Gastrocnemius medialis (tissue), 4 donors: Measurements from ENCODE around the gene RFPL3. TPM values are rescaled to one million over a fixed set of nuclear protein-coding genes. Genes with fewer than 3 reads are reported as not detected.

Experiments
- ATAC-seq, 2 donors: fragments of 150-250 bp; one replicate each; pipeline ENCODE4 v1.9.1; 2016
- DNase-seq, 2 donors: peaks; one replicate each; pipeline ENCODE4 v3.0.0-alpha.2; 2019
- H3K27ac ChIP-seq, 4 donors: fragments of 200-600 bp; sonication (generic); 1 replicate in 1 of 4; 2 replicates in 3 of 4; pipeline ENCODE4 v1.5.1; 2016 to 2018; ENCODE audit warnings: mild to moderate bottlenecking in 2 of 4, moderate library complexity in 1 of 4
- H3K27me3 ChIP-seq, 3 donors: fragments of 200-600 bp; sonication (generic) in 2 of 3; 1 replicate in 1 of 3; 2 replicates in 2 of 3; pipeline versions ENCODE4 v1.5.1 to v1.6.0; 2016 to 2019; ENCODE audit warnings: mild to moderate bottlenecking in 1 of 3, moderate library complexity in 1 of 3
- H3K36me3 ChIP-seq, 2 donors: fragments of 200-600 bp; sonication (generic) in 1 of 2; one replicate each; pipeline ENCODE4 v1.5.1; 2017 to 2018
- H3K4me1 ChIP-seq, 2 donors: fragments of 200-600 bp; sonication (generic) in 1 of 2; one replicate each; pipeline ENCODE4 v1.5.1; 2016 to 2017; ENCODE audit warnings: mild to moderate bottlenecking in 2 of 2
- H3K4me3 ChIP-seq, 4 donors: fragments of 200-600 bp; sonication (generic) in 3 of 4; 1 replicate in 1 of 4; 2 replicates in 3 of 4; pipeline ENCODE4 v1.5.1; 2016 to 2019; ENCODE audit warnings: mild to moderate bottlenecking in 2 of 4
- H3K9me3 ChIP-seq, 3 donors: fragments of 200-600 bp; sonication (generic) in 2 of 3; 1 replicate in 1 of 3; 2 replicates in 2 of 3; pipeline ENCODE4 v1.5.1; 2016 to 2019
- CTCF ChIP-seq, 5 experiments: fragments of 450-650 bp in 3 of 5; fragments of 200-600 bp in 2 of 5; sonication (generic) in 2 of 5; IDR thresholded peaks in 4 of 5; conservative IDR thresholded peaks in 1 of 5; 1 replicate in 4 of 5; 2 replicates in 1 of 5; pipeline ENCODE4 v1.5.1; 2016 to 2019; ENCODE audit warnings: antibody characterized with exemption in 5 of 5, mild to moderate bottlenecking in 3 of 5, moderate library complexity in 3 of 5
- POLR2A ChIP-seq, 2 donors: fragments of 450-650 bp; IDR thresholded peaks; one replicate each; pipeline ENCODE4 v1.6.1; 2017; ENCODE audit warnings: antibody characterized with exemption in 2 of 2, mild to moderate bottlenecking in 2 of 2, moderate library complexity in 2 of 2
- in situ Hi-C, 4 donors: fragments of 200-750 bp; cut with MboI; loops; one replicate each; pipeline versions ENCODE4 v1.15.0 to v1.8.0; 2017; ENCODE audit warnings: low sequenced_read_pairs in 4 of 4
- intact Hi-C: fragments of 100-400 bp; cut with DNase I; formaldehyde crosslinking; loops from one replicate; pipeline ENCODE4 v1.15.1; 2023; ENCODE audit warnings: low total_unique reads
- total RNA-seq, 4 donors: library from RNA; depleted of rRNA; stranded (reverse); fragments of >200 nt; gene quantifications; one replicate each; pipeline versions ENCODE4 v1.1.0 to v1.2.3, GENCODE V29; 2016

The RFPL3 gene
- total RNA-seq, 4 donors from 2014 or later, result not detected

- no peak overlapping the region for H3K4me3 ChIP-seq
- in situ Hi-C loops, result no loop called here
- TF ChIP-seq CTCF (IDR thresholded peaks at IDR 0.05 in 4 of 5, conservative IDR thresholded peaks at IDR 0.05 in 1 of 5) (no peak), POLR2A (IDR thresholded peaks at IDR 0.05) (no peak)
- no peak for ATAC-seq
- no peaks in the 10 kb centered on the region for H3K4me1 ChIP-seq
- no peaks in the 10 kb centered on the region for H3K27me3 ChIP-seq
- no peak overlapping the region for H3K27ac ChIP-seq
- H3K9me3 ChIP-seq, result no peaks in the 10 kb centered on the region
- no peaks in the 10 kb centered on the region for H3K36me3 ChIP-seq
- intact Hi-C loops, result no loop called here
- DNase-seq, result no peak
These were observed 46.1 kb upstream of the RFPL3 start for GRCh38 chr22:32311551-32312071.

GRCh38 chr22:32312748-32313147, 44.9 kb upstream of the RFPL3 start:
- Histone ChIP-seq H3K36me3 (no peaks in the 10 kb centered on the region), H3K27ac (no peak overlapping the region), H3K4me3 (no peak overlapping the region), H3K9me3 (no peaks in the 10 kb centered on the region), H3K4me1 (no peaks in the 10 kb centered on the region), H3K27me3 (no peaks in the 10 kb centered on the region)
- intact Hi-C loops, result no loop called here
- no peak for TF ChIP-seq POLR2A (IDR thresholded peaks at IDR 0.05)
- no peak for TF ChIP-seq CTCF (IDR thresholded peaks at IDR 0.05 in 4 of 5, conservative IDR thresholded peaks at IDR 0.05 in 1 of 5)
- no peak for DNase-seq
- in situ Hi-C loops, result no loop called here
- no peak for ATAC-seq

GRCh38 chr22:32313532-32313931, 44.1 kb upstream of the RFPL3 start:
- H3K4me3 ChIP-seq, result no peak overlapping the region
- intact Hi-C loops (no loop called here), in situ Hi-C loops (no loop called here)
- H3K36me3 ChIP-seq, result no peaks in the 10 kb centered on the region
- ATAC-seq (no peak), DNase-seq (no peak)
- no peaks in the 10 kb centered on the region for H3K4me1 ChIP-seq
- H3K9me3 ChIP-seq, result no peaks in the 10 kb centered on the region
- H3K27ac ChIP-seq, result no peak overlapping the region
- no peak for TF ChIP-seq POLR2A (IDR thresholded peaks at IDR 0.05)
- TF ChIP-seq CTCF (IDR thresholded peaks at IDR 0.05 in 4 of 5, conservative IDR thresholded peaks at IDR 0.05 in 1 of 5), result no peak
- H3K27me3 ChIP-seq, result no peaks in the 10 kb centered on the region

- Histone ChIP-seq H3K9me3 (no peaks in the 10 kb centered on the region), H3K27ac (no peak overlapping the region), H3K4me3 (no peak overlapping the region), H3K4me1 (no peaks in the 10 kb centered on the region), H3K36me3 (no peaks in the 10 kb centered on the region), H3K27me3 (no peaks in the 10 kb centered on the region)
- intact Hi-C loops, result no loop called here
- ATAC-seq (no peak), DNase-seq (no peak)
- TF ChIP-seq CTCF (IDR thresholded peaks at IDR 0.05 in 4 of 5, conservative IDR thresholded peaks at IDR 0.05 in 1 of 5), result no peak
- in situ Hi-C loops, result no loop called here
These were observed 40.1 kb upstream of the RFPL3 start for GRCh38 chr22:32317524-32317923.

GRCh38 chr22:32318361-32318760, 39.3 kb upstream of the RFPL3 start:
- Histone ChIP-seq H3K4me3 (no peak overlapping the region), H3K9me3 (no peaks in the 10 kb centered on the region), H3K27ac (no peak overlapping the region), H3K27me3 (no peaks in the 10 kb centered on the region), H3K36me3 (no peaks in the 10 kb centered on the region), H3K4me1 (no peaks in the 10 kb centered on the region)
- intact Hi-C loops, result no loop called here
- ATAC-seq, result no peak
- TF ChIP-seq POLR2A (IDR thresholded peaks at IDR 0.05), result no peak
- no peak for TF ChIP-seq CTCF (IDR thresholded peaks at IDR 0.05 in 4 of 5, conservative IDR thresholded peaks at IDR 0.05 in 1 of 5)
- DNase-seq, result no peak
- in situ Hi-C loops, result no loop called here
